HUES64 (cell line): ENCODE results near the gene SCUBE1.

Source experiments
- H3K27ac ChIP-seq: 2 replicates; pipeline ENCODE4 v1.7.0; 2013; ENCODE audit warnings: low read depth, low read length, inconsistent platforms
- H3K27me3 ChIP-seq: 2 replicates; pipeline ENCODE4 v1.6.1; 2013; ENCODE audit warnings: mild to moderate bottlenecking, low read length; ENCODE audit not compliant: insufficient read depth
- H3K36me3 ChIP-seq: 2 replicates; pipeline ENCODE4 v1.6.1; 2013; ENCODE audit warnings: mild to moderate bottlenecking, low read length; ENCODE audit not compliant: insufficient read depth
- H3K4me1 ChIP-seq: 2 replicates; pipeline ENCODE4 v1.6.1; 2013; ENCODE audit warnings: mild to moderate bottlenecking, low read length, moderate library complexity; ENCODE audit not compliant: insufficient read depth
- H3K4me3 ChIP-seq: 2 replicates; pipeline ENCODE4 v1.5.1; 2013; ENCODE audit warnings: mild to moderate bottlenecking, low read length, moderate library complexity
- H3K9ac ChIP-seq: 2 replicates; pipeline ENCODE4 v1.6.1; 2013; ENCODE audit warnings: mild to moderate bottlenecking, low read depth, low read length
- H3K9me3 ChIP-seq: 2 replicates; pipeline ENCODE4 v1.6.1; 2013; ENCODE audit warnings: low read depth, low read length; ENCODE audit not compliant: insufficient read depth
- WGBS: fragments of 150-250, 120-280 bp; methylation state at CpG from one replicate; pipeline ENCODE4 v1.1.7; 2013; ENCODE audit warnings: missing lambda C conversion rate; 5-methylcytosine and 5-hydroxymethylcytosine counted together

The SCUBE1 gene

GRCh38 chr22:43255299-43255698, 87.9 kb downstream of the SCUBE1 start:
- no peak overlapping the region for H3K4me3 ChIP-seq
- WGBS = 91% methylated on average over 23 of the region's 23 CpGs
- H3K4me1 ChIP-seq = no peaks in the 10 kb centered on the region
- H3K9ac ChIP-seq = no peak overlapping the region
- H3K36me3 ChIP-seq = no peaks in the 10 kb centered on the region
- no peaks in the 10 kb centered on the region for H3K9me3 ChIP-seq
- no peak overlapping the region for H3K27ac ChIP-seq
- H3K27me3 ChIP-seq = no peaks in the 10 kb centered on the region

- no peak overlapping the region for H3K4me3 ChIP-seq
- 93% methylated on average over 5 of the region's 5 CpGs for WGBS
- no peak overlapping the region for H3K9ac ChIP-seq
- H3K36me3 ChIP-seq = no peaks in the 10 kb centered on the region
- no peaks in the 10 kb centered on the region for H3K4me1 ChIP-seq
- no peak overlapping the region for H3K27ac ChIP-seq
- no peaks in the 10 kb centered on the region for H3K9me3 ChIP-seq
- no peaks in the 10 kb centered on the region for H3K27me3 ChIP-seq
These were observed 89.3 kb downstream of the SCUBE1 start for GRCh38 chr22:43253839-43254238.

DNA sequence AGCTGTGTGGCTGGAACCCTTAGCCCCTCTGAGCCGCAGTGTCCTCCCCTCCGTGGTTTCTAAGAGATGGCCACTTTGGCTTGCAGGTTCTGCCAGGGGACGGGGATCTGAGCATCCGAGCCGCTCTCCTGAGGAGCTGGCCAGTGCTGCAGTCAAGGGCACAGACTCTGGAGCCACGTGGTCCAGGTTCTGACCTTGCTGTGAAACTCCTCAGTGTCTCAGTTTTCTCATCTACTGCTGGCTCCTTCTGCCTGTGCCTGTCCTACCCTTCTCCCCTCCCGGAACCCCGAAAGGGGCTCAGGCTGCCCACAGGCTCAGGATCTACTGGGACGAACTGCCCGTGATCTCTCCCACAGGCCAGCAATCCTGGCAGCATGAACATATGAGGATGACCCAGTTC, 90.9 kb downstream of the SCUBE1 start:
- Histone ChIP-seq H3K9me3 (no peaks in the 10 kb centered on the region), H3K36me3 (no peaks in the 10 kb centered on the region), H3K4me1 (no peaks in the 10 kb centered on the region), H3K27ac (no peak overlapping the region), H3K4me3 (no peak overlapping the region), H3K9ac (no peak overlapping the region), H3K27me3 (no peaks in the 10 kb centered on the region)
- 90% methylated on average over 10 of the region's 10 CpGs for WGBS

DNA sequence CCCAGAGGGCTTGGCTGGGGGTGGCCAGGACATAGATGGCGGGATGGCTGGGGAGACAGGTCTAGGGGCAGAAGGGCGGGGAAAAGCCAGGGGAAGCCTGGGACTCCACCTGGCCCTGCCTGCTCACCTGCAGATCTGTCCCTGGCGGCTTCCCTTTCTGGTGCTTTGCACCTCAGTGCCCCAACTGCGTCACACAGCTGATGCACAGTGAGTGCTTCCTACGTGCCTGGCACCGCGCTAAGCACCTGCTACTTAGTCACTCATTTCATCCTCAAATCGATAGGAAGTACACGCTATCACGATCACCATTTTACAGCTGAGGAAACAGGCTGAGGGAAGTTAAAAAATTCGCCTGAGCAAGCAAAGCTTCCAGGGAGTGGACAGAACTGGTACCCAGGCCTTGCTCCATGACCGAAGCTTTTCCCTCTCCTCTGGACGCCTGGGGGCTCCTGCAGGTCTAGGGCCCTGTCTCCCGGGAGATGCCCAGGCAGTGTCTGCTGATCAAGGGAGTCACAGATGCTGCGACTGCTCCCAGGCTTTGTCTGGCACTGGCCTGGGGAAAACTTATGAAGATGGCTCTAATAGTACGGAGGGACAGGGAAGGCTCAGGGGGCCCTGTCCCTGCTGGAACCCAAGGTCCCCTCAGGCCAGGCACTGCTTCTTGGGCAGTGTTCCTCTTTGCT, 93.2 kb downstream of the SCUBE1 start:
- Histone ChIP-seq H3K9ac (no peak overlapping the region), H3K27ac (no peak overlapping the region), H3K27me3 (no peaks in the 10 kb centered on the region), H3K4me1 (no peaks in the 10 kb centered on the region), H3K4me3 (no peak overlapping the region), H3K9me3 (no peaks in the 10 kb centered on the region), H3K36me3 (no peaks in the 10 kb centered on the region)
- WGBS = 94% methylated on average over 16 of the region's 16 CpGs

GRCh38 chr22:43247546-43248260, 95.5 kb downstream of the SCUBE1 start:
- Histone ChIP-seq H3K9me3 (no peaks in the 10 kb centered on the region), H3K9ac (no peak overlapping the region), H3K4me1 (no peaks in the 10 kb centered on the region), H3K36me3 (no peaks in the 10 kb centered on the region), H3K27me3 (no peaks in the 10 kb centered on the region), H3K27ac (no peak overlapping the region), H3K4me3 (no peak overlapping the region)
- WGBS = 91% methylated on average over 10 of the region's 10 CpGs

- Histone ChIP-seq H3K9me3 (no peaks in the 10 kb centered on the region), H3K4me3 (no peak overlapping the region), H3K4me1 (no peaks in the 10 kb centered on the region), H3K27ac (no peak overlapping the region), H3K36me3 (no peaks in the 10 kb centered on the region), H3K27me3 (no peaks in the 10 kb centered on the region), H3K9ac (no peak overlapping the region)
- WGBS = 86% methylated on average over 4 of the region's 4 CpGs
These were observed 97.0 kb downstream of the SCUBE1 start for GRCh38 chr22:43246188-43246587.

- H3K36me3 ChIP-seq = no peaks in the 10 kb centered on the region
- H3K27ac ChIP-seq = no peak overlapping the region
- no peak overlapping the region for H3K4me3 ChIP-seq
- H3K27me3 ChIP-seq = no peaks in the 10 kb centered on the region
- WGBS = 80% methylated on average over 10 of the region's 10 CpGs
- H3K9ac ChIP-seq = no peak overlapping the region
- H3K4me1 ChIP-seq = no peaks in the 10 kb centered on the region
- H3K9me3 ChIP-seq = no peaks in the 10 kb centered on the region
These were observed 97.5 kb downstream of the SCUBE1 start for GRCh38 chr22:43245717-43246116.

GRCh38 chr22:43244803-43245527, 98.2 kb downstream of the SCUBE1 start:
- H3K27ac ChIP-seq = no peak overlapping the region
- H3K9me3 ChIP-seq = no peaks in the 10 kb centered on the region
- no peak overlapping the region for H3K4me3 ChIP-seq
- no peaks in the 10 kb centered on the region for H3K36me3 ChIP-seq
- H3K4me1 ChIP-seq = no peaks in the 10 kb centered on the region
- 89% methylated on average over 24 of the region's 24 CpGs for WGBS
- no peaks in the 10 kb centered on the region for H3K27me3 ChIP-seq
- no peak overlapping the region for H3K9ac ChIP-seq

DNA sequence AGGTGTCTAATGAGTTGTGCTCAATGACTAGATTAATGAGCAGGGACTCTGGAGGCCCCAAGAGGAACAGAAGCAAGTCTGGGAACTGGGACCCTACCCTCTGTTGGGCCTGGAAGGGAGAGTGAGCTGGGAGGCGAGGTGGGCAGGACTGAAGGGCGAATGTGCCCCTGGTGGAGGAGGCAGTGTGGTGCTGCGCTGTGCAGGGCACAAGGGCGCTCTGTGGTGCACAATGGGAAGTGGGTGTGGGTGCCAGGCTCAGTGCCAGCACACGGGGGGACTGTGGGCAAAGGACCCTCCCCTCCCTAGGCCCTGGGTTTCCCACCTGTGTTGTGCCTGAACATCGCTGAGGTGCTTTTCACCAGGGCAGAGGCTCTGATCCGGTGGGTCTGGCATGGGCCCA, 98.8 kb downstream of the SCUBE1 start:
- Histone ChIP-seq H3K4me1 (no peaks in the 10 kb centered on the region), H3K36me3 (no peaks in the 10 kb centered on the region), H3K27me3 (no peaks in the 10 kb centered on the region), H3K9ac (no peak overlapping the region), H3K9me3 (no peaks in the 10 kb centered on the region), H3K4me3 (no peak overlapping the region), H3K27ac (no peak overlapping the region)
- WGBS = 91% methylated on average over 7 of the region's 7 CpGs

DNA sequence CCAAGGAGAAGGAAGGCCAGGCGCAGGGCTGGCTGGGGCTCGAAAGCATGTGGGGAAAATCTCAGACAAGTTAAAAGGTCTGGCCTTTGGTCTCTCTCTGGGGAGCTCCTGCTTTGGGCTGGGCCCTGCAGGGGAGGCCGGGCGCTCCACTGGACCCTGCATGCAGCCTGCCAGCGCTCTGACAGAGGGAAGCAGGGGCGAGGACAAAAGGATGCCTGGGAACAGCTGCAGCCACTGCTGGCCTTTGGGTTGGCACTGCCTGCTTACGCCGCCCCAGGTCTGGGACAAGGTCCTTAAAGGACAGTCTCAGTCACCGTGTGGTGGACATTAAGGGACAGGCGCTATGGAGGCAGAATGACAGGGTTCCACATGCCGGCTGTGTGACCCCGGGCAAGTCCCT, 99.8 kb downstream of the SCUBE1 start:
- Histone ChIP-seq H3K4me1 (no peaks in the 10 kb centered on the region), H3K9ac (no peak overlapping the region), H3K4me3 (no peak overlapping the region), H3K36me3 (no peaks in the 10 kb centered on the region), H3K27me3 (no peaks in the 10 kb centered on the region), H3K27ac (no peak overlapping the region), H3K9me3 (no peaks in the 10 kb centered on the region)
- 93% methylated on average over 12 of the region's 12 CpGs for WGBS

DNA sequence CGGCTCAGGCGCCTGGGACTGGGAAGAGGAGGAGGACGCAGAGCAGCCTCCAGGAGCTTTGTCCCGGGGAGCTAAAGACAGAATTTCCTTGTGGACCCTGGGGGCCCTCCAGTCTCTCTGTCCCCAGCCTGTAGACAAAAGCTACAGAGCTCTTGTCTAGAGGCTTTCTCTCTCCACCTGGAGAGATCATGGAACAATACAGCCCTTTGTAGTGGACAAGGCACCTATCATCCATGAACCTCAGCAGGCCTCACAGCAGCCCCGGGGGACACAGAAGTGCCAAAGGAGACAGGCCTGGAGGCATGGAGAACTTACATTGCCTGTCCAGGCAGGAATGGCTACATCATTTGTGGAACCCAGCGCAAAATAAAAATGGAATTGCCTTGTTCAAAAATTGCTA, 100.5 kb downstream of the SCUBE1 start:
- H3K27me3 ChIP-seq = no peaks in the 10 kb centered on the region
- no peaks in the 10 kb centered on the region for H3K9me3 ChIP-seq
- H3K4me1 ChIP-seq = no peaks in the 10 kb centered on the region
- H3K4me3 ChIP-seq = no peak overlapping the region
- H3K36me3 ChIP-seq = no peaks in the 10 kb centered on the region
- H3K9ac ChIP-seq = no peak overlapping the region
- WGBS = 94% methylated on average over 6 of the region's 6 CpGs
- H3K27ac ChIP-seq = no peak overlapping the region
